ENCODE data around the gene NAB1. TPM values are rescaled to one million over a fixed set of nuclear protein-coding genes. Genes with fewer than 3 reads are reported as not detected.

The NAB1 gene
- total RNA-seq, 1 donor from 2014 or later: 71.5 TPM

DNA sequence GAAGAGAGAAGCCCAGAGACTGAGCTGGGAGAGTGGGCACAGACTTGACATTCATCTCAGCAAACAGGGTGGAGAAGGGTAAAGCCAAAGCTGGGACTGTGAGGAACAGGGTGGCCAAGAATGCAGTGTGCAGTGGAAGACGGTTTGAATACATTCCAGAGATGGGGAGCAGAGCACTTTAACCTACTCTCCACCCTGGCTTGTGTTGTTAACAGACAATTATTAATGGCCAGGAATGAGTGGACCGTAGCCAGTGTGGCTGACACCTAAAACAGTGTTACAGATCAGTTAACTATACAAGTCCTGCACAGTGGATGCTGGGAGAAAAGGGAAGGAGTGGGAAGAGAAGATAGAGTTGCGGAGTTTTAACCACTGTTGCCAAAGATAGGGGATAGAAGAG, 7.4 kb upstream of the NAB1 start:
- H3K4me3 Mint-ChIP-seq: no peak overlapping the region
- Histone ChIP-seq H3K27ac (no peak overlapping the region), H3K9me3 (ENCODE audit: low read depth) (no peaks in the 10 kb centered on the region), H3K4me3 (no peak overlapping the region), H4K20me1 (ENCODE audit: low read depth) (no peaks in the 10 kb centered on the region), H3K27me3 (peaks cover 2% of the 10 kb centered on the region), H2AFZ (replicated peaks) (no peak overlapping the region), H3K36me3 (no peaks in the 10 kb centered on the region), H3F3A (ENCODE audit: low read depth) (peaks cover under 1% of the 10 kb centered on the region), H3K4me2 (no peak overlapping the region), H3K4me1 (no peaks in the 10 kb centered on the region), H3K79me2 (ENCODE audit: low read depth) (no peaks in the 10 kb centered on the region), H3K9ac (no peak overlapping the region)
- no peaks in the 10 kb centered on the region for H3K27me3 Mint-ChIP-seq (ENCODE audit: insufficient read depth, low read depth)
- no peaks in the 10 kb centered on the region for H3K36me3 Mint-ChIP-seq
- TF ChIP-seq CTCF (IDR thresholded peaks at IDR 0.05): no peak
- no peak for TF ChIP-seq EZH2 (IDR thresholded peaks at IDR 0.05)
- TF ChIP-seq EZH2phosphoT487 (IDR thresholded peaks at IDR 0.05): no peak
- peaks cover 22% of the 10 kb centered on the region for H3K4me1 Mint-ChIP-seq
- H3K9me3 Mint-ChIP-seq: no peaks in the 10 kb centered on the region
- no peak overlapping the region for H3K27ac Mint-ChIP-seq
- no peak for DNase-seq (ENCODE audit: low spot score)

GRCh38 chr2:190646780-190647522, 1.9 kb upstream of the NAB1 start:
- H3K9ac ChIP-seq: no peak overlapping the region
- Mint-ChIP-seq H3K4me3 (peak overlapping the region; percentile 64), H3K27ac (no peak overlapping the region)

DNA sequence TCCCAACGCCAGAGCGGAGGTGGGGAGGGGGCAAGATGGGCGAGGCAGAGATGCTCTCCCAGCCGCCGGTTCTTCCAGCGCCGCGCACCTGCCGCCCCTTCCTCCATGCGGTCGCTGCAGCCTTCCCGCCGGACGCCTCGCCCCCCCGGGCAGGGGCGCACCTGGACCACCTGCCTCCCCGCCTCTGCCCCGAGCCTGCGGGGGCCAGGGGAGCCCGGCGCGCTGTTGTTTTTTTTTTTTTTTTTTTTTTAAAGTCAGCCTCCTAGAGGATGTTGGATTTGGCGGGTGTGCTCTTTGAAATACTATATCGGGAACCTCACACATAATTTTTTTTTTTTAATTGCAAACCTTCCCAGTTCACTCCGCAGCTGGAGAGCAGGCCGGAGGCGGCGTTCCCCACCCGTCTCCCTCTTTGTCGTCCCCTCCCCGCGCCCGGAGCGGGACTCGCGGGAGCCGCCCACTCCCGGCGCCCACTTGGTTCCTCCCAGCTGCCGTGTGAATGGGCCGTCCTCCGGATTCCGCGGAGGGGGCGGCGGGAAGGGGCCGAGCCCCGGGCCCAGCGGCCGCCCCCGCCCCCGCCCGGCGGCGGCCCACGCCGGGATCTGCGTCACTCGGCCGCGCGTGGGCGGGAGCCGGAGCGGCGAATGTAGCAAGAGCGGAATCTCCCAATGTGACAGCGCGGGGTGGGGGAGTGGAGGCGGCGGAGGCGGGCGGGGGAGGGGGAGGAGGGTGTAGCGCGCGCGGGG, 421 bp upstream of the NAB1 start:
- Mint-ChIP-seq H3K9me3 (no peaks in the 10 kb centered on the region), H3K4me1 (peaks cover 32% of the 10 kb centered on the region), H3K4me3 (peak overlapping the region; percentile 88), H3K27ac (peak overlapping the region; percentile 53), H3K27me3 (ENCODE audit: insufficient read depth, low read depth) (peaks cover 2% of the 10 kb centered on the region), H3K36me3 (no peaks in the 10 kb centered on the region)
- Histone ChIP-seq H3K4me3 (peak overlapping the region; percentile 92), H3K4me1 (peaks cover 12% of the 10 kb centered on the region), H2AFZ (replicated peaks) (peak overlapping the region; percentile 70), H3K79me2 (ENCODE audit: low read depth) (peaks cover 43% of the 10 kb centered on the region), H3K9me3 (ENCODE audit: low read depth) (no peaks in the 10 kb centered on the region), H3F3A (ENCODE audit: low read depth) (peaks cover 12% of the 10 kb centered on the region), H4K20me1 (ENCODE audit: low read depth) (peaks cover 16% of the 10 kb centered on the region), H3K4me2 (peak overlapping the region; percentile 74), H3K27ac (no peak overlapping the region), H3K27me3 (peaks cover 18% of the 10 kb centered on the region), H3K9ac (no peak overlapping the region), H3K36me3 (no peaks in the 10 kb centered on the region)
- TF ChIP-seq CTCF (IDR thresholded peaks at IDR 0.05): no peak
- peak; percentile 85 for DNase-seq (ENCODE audit: low spot score)

More at GRCh38 chr2:190646780-190647522, 1.9 kb upstream of the NAB1 start:
- Mint-ChIP-seq H3K4me1 (peaks cover 32% of the 10 kb centered on the region), H3K36me3 (no peaks in the 10 kb centered on the region), H3K27me3 (ENCODE audit: insufficient read depth, low read depth) (peaks cover 2% of the 10 kb centered on the region), H3K9me3 (no peaks in the 10 kb centered on the region)
- peaks cover 28% of the 10 kb centered on the region for H3K79me2 ChIP-seq (ENCODE audit: low read depth)
- no peaks in the 10 kb centered on the region for H3K9me3 ChIP-seq (ENCODE audit: low read depth)
- peaks cover 12% of the 10 kb centered on the region for H3K4me1 ChIP-seq
- no peak overlapping the region for H3K4me2 ChIP-seq
- DNase-seq (ENCODE audit: low spot score): no peak
- H4K20me1 ChIP-seq (ENCODE audit: low read depth): peaks cover under 1% of the 10 kb centered on the region
- H3K4me3 ChIP-seq: no peak overlapping the region
- no peaks in the 10 kb centered on the region for H3K36me3 ChIP-seq
- peaks cover 12% of the 10 kb centered on the region for H3F3A ChIP-seq (ENCODE audit: low read depth)
- no peak overlapping the region for H2AFZ ChIP-seq (replicated peaks)
- TF ChIP-seq EZH2phosphoT487 (IDR thresholded peaks at IDR 0.05) (no peak), CTCF (IDR thresholded peaks at IDR 0.05) (no peak), EZH2 (IDR thresholded peaks at IDR 0.05) (no peak)
- peaks cover 18% of the 10 kb centered on the region for H3K27me3 ChIP-seq
- H3K27ac ChIP-seq: no peak overlapping the region
